Mesothelial cell of epicardium (in vitro differentiated cells): ENCODE data around the gene CUBN. TPM values are rescaled to one million over a fixed set of nuclear protein-coding genes. Genes with fewer than 3 reads are reported as not detected.
A peak's percentile ranks its signal among the peaks of the same experiment; 100 is the strongest.

Source experiments
- DNase-seq, 2 experiments: peaks; one replicate each; pipeline ENCODE4 v3.0.0; 2021; ENCODE audit warnings: low spot score in 2 of 2; ENCODE audit not compliant: unreplicated experiment in 2 of 2
- H3K27ac Mint-ChIP-seq: 2 replicates; pipeline ENCODE4 v1.8.0; 2021; ENCODE audit warnings: mixed read lengths
- H3K27me3 Mint-ChIP-seq: 2 replicates; pipeline ENCODE4 v1.8.0; 2021; ENCODE audit warnings: low read depth, mixed read lengths
- H3K36me3 Mint-ChIP-seq: 2 replicates; pipeline ENCODE4 v1.8.0; 2021; ENCODE audit warnings: mixed read lengths
- H3K4me1 Mint-ChIP-seq: 2 replicates; pipeline ENCODE4 v1.8.0; 2021; ENCODE audit warnings: mixed read lengths
- H3K4me3 Mint-ChIP-seq: 2 replicates; pipeline ENCODE4 v1.8.0; 2021; ENCODE audit warnings: mild to moderate bottlenecking, moderate library complexity, mixed read lengths
- H3K9me3 Mint-ChIP-seq: 2 replicates; pipeline ENCODE4 v1.8.0; 2021; ENCODE audit warnings: mixed read lengths
- total RNA-seq: library from RNA; stranded (reverse); gene quantifications from 3 replicates; pipeline ENCODE4 v1.2.1, GENCODE V29; 2021
- TF ChIP-seq, protein P1 (sequence below): fragments of 200-600 bp; sonication (generic); IDR thresholded peaks from one replicate; pipeline ENCODE4 v1.5.0; 2021; ENCODE audit warnings: antibody characterized with exemption; ENCODE audit not compliant: unreplicated experiment

Gene CUBN
- total RNA-seq, 1 donor from 2014 or later = 1.5 TPM

GRCh38 chr10:17100586-17100985 lies 29.0 kb downstream of the CUBN start:
- DNase-seq = no peak
- TF ChIP-seq, protein P1, sequence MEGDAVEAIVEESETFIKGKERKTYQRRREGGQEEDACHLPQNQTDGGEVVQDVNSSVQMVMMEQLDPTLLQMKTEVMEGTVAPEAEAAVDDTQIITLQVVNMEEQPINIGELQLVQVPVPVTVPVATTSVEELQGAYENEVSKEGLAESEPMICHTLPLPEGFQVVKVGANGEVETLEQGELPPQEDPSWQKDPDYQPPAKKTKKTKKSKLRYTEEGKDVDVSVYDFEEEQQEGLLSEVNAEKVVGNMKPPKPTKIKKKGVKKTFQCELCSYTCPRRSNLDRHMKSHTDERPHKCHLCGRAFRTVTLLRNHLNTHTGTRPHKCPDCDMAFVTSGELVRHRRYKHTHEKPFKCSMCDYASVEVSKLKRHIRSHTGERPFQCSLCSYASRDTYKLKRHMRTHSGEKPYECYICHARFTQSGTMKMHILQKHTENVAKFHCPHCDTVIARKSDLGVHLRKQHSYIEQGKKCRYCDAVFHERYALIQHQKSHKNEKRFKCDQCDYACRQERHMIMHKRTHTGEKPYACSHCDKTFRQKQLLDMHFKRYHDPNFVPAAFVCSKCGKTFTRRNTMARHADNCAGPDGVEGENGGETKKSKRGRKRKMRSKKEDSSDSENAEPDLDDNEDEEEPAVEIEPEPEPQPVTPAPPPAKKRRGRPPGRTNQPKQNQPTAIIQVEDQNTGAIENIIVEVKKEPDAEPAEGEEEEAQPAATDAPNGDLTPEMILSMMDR = no peak
- Mint-ChIP-seq H3K4me3 (no peak overlapping the region), H3K36me3 (no peaks in the 10 kb centered on the region), H3K4me1 (peaks cover 9% of the 10 kb centered on the region), H3K9me3 (peaks cover 11% of the 10 kb centered on the region), H3K27me3 (no peaks in the 10 kb centered on the region), H3K27ac (peak overlapping the region; percentile 47)

- no peak for DNase-seq
- Mint-ChIP-seq H3K4me1 (peaks cover 11% of the 10 kb centered on the region), H3K4me3 (no peak overlapping the region), H3K27me3 (no peaks in the 10 kb centered on the region), H3K36me3 (peaks cover 5% of the 10 kb centered on the region), H3K27ac (no peak overlapping the region), H3K9me3 (peaks cover 24% of the 10 kb centered on the region)
- TF ChIP-seq, protein P1 = no peak
These were observed 31.6 kb downstream of the CUBN start for GRCh38 chr10:17098012-17098411.

DNA sequence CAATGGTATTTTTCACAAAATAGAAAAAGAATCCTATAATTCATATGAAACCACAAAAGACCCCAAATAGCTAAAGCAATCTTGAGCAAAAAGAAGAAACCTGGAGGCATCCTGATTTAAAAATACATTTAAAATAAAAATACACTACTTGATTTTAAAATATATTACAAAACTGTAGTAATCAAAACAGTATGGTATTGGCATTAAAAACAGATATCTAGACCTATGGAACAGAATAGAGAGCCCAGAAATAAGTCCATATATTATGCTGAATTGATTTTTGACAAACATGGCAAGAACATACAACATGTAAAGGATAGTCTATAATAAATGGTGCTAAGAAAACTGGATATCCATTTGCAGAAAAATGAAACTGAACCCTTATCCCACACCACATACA lies 34.8 kb downstream of the CUBN start:
- Mint-ChIP-seq H3K9me3 (peaks cover 27% of the 10 kb centered on the region), H3K27ac (no peak overlapping the region), H3K4me1 (peaks cover 9% of the 10 kb centered on the region), H3K4me3 (no peak overlapping the region), H3K27me3 (no peaks in the 10 kb centered on the region), H3K36me3 (peaks cover 5% of the 10 kb centered on the region)
- DNase-seq = no peak
- TF ChIP-seq, protein P1 = no peak

DNA sequence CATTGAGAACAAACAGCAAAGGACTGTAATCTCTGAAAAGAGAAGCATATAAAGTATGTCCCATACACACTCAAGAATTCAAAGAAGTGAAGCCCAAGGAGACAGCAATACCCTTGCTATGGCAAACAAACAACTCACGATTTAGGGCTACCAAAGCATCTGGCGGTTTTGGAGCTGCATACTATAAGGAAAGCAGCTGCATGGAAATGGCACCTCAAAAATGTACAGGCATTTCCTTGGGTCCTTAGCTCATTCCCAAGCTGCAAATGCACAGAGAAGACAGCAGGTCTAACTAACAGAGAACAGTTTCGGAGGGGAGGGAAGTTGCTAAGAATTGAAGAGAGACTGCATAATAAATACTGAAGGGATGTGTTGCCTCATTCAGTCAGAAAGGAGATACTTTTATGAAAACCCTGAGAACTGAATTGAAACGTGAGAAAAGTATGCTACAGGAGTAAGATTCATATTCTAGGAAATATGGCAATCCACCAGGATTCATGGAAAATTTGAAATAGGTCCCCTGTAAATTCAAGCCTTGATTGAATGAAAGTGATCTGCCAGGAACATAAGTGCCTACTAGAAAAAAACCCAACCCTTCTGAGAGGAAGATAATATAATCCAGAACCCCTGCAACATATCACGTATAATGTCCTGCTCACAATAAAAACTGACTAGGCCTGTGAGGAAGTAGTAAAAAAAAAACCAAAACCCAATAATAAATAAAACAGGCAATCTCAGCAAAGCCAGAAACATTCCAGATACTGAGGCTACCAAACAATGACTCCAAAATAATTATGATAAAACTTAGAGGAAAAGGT lies 36.4 kb downstream of the CUBN start:
- Mint-ChIP-seq H3K27ac (peak overlapping the region; percentile 64), H3K36me3 (peaks cover 5% of the 10 kb centered on the region), H3K4me3 (no peak overlapping the region), H3K27me3 (no peaks in the 10 kb centered on the region), H3K4me1 (peaks cover 13% of the 10 kb centered on the region), H3K9me3 (peaks cover 27% of the 10 kb centered on the region)
- no peak for DNase-seq
- TF ChIP-seq, protein P1 = no peak

- H3K27ac Mint-ChIP-seq = no peak overlapping the region
- H3K9me3 Mint-ChIP-seq = peaks cover 27% of the 10 kb centered on the region
- TF ChIP-seq, protein P1 = no peak
- H3K36me3 Mint-ChIP-seq = peaks cover 5% of the 10 kb centered on the region
- H3K4me1 Mint-ChIP-seq = peaks cover 13% of the 10 kb centered on the region
- DNase-seq = no peak
- no peak overlapping the region for H3K4me3 Mint-ChIP-seq
- H3K27me3 Mint-ChIP-seq = no peaks in the 10 kb centered on the region
These were observed 37.2 kb downstream of the CUBN start for GRCh38 chr10:17092216-17092944.
